T-cell (primary cell): ENCODE data around the gene MED12L. TPM values are rescaled to one million over a fixed set of nuclear protein-coding genes. Genes with fewer than 3 reads are reported as not detected.

ENCODE experiments used
- ATAC-seq, 4 experiments: fragments of 200-7000 bp in 3 of 4; fragments of 150-1000 bp in 1 of 4; cut with Tn5 transposase; replicated peaks in 1 of 4; 1 replicate in 3 of 4; 2 replicates in 1 of 4; pipeline ENCODE4 v1.10.0; 2021; ENCODE audit warnings: moderate library complexity in 3 of 4, mild to moderate bottlenecking in 2 of 4, moderate number of reproducible peaks in 1 of 4
- CTCF ChIA-PET, 2 donors: fragments of 300-600 bp; sonication (Branson Sonifier 250); formaldehyde crosslinking; loops; one replicate each; lab custom pipeline; 2022; ENCODE audit warnings: antibody characterized with exemption in 2 of 2; lab: Charles Lee
- POLR2A ChIA-PET, 2 donors: fragments of 300-600 bp; sonication (Branson Sonifier 250); formaldehyde crosslinking; loops; one replicate each; lab custom pipeline; 2022; ENCODE audit warnings: antibody characterized with exemption in 2 of 2; lab: Charles Lee
- DNase-seq, 35 experiments: peaks; one replicate each; pipeline versions ENCODE4 v3.0.0 to v3.0.0-alpha.2; 2013 to 2023
- H3K27ac ChIP-seq: one replicate; pipeline ENCODE4 v1.5.1; 2013; ENCODE audit warnings: low read length
- H3K27me3 ChIP-seq, 2 experiments: replicated peaks in 1 of 2; 1 replicate in 1 of 2; 2 replicates in 1 of 2; pipeline versions ENCODE4 v1.6.1 to v1.7.0; 2013; ENCODE audit warnings: low read length in 1 of 2, mixed read lengths in 1 of 2; ENCODE audit not compliant: control insufficient read depth in 2 of 2, insufficient read depth in 2 of 2; ENCODE audit errors: extremely low read depth in 1 of 2
- H3K36me3 ChIP-seq, 2 donors: 1 replicate in 1 of 2; 2 replicates in 1 of 2; pipeline versions ENCODE4 v1.6.1 to v1.7.0; 2013; ENCODE audit warnings: low read length in 1 of 2; ENCODE audit not compliant: control insufficient read depth in 2 of 2, insufficient read depth in 1 of 2; ENCODE audit errors: extremely low read depth in 1 of 2
- H3K4me1 ChIP-seq, 2 experiments: 1 replicate in 1 of 2; 2 replicates in 1 of 2; pipeline versions ENCODE4 v1.6.1 to v1.7.0; 2013; ENCODE audit warnings: low read length in 2 of 2, mixed read lengths in 1 of 2; ENCODE audit not compliant: insufficient read depth in 2 of 2, control insufficient read depth in 1 of 2; ENCODE audit errors: extremely low read depth in 1 of 2
- H3K4me3 ChIP-seq, 2 donors: 1 replicate in 1 of 2; 2 replicates in 1 of 2; pipeline versions ENCODE4 v1.5.1 to v1.7.0; 2013; ENCODE audit warnings: mild to moderate bottlenecking in 2 of 2, low read length in 1 of 2, moderate library complexity in 1 of 2; ENCODE audit not compliant: control insufficient read depth in 1 of 2; ENCODE audit errors: extremely low read depth in 1 of 2
- H3K9me3 ChIP-seq: 2 replicates; pipeline ENCODE4 v1.7.0; 2013
- H3K27ac Mint-ChIP-seq, 2 donors: one replicate each; pipeline ENCODE4 v1.8.0; 2020 to 2021; ENCODE audit warnings: mild to moderate bottlenecking in 2 of 2, mixed read lengths in 2 of 2
- H3K27me3 Mint-ChIP-seq, 2 donors: one replicate each; pipeline ENCODE4 v1.8.0; 2021 to 2022; ENCODE audit warnings: mixed read lengths in 2 of 2
- H3K36me3 Mint-ChIP-seq: one replicate; pipeline ENCODE4 v1.8.0; 2021; ENCODE audit warnings: mixed read lengths
- H3K4me1 Mint-ChIP-seq, 3 donors: one replicate each; pipeline ENCODE4 v1.8.0; 2020 to 2022; ENCODE audit warnings: mixed read lengths in 3 of 3, mild to moderate bottlenecking in 1 of 3
- H3K4me3 Mint-ChIP-seq, 3 donors: one replicate each; pipeline ENCODE4 v1.8.0; 2020 to 2022; ENCODE audit warnings: mild to moderate bottlenecking in 3 of 3, mixed read lengths in 3 of 3, moderate library complexity in 3 of 3
- H3K9me3 Mint-ChIP-seq, 3 donors: one replicate each; pipeline ENCODE4 v1.8.0; 2020 to 2022; ENCODE audit warnings: mixed read lengths in 3 of 3
- WGBS: methylation state at CpG from one replicate; pipeline ENCODE4 v1.1.5; 2013; ENCODE audit warnings: missing lambda C conversion rate; ENCODE audit not compliant: insufficient coverage; 5-methylcytosine and 5-hydroxymethylcytosine counted together
- total RNA-seq, 35 experiments: library from RNA in 6 of 35; stranded (reverse) in 6 of 35; fragments of 120-200 nt in 1 of 35; gene quantifications; one replicate each; pipeline versions ENCODE4 v1.2.1 to v1.2.4 and lab custom pipeline; 2013 to 2026

Gene MED12L
- total RNA-seq, 5 donors from 2014 or later (not counting 1 experiment from before 2014, with no cell fraction given) = 0.55 to 2.1 (median 0.66) TPM

GRCh38 chr3:151327571-151328198, 242.2 kb downstream of the MED12L start:
- ATAC-seq (no peak), DNase-seq (peak in 1 of 35 experiments; percentile 19)
- ChIA-PET CTCF (interaction anchor here (0.7 to 1.6 kb wide), 6 partner anchors 11 to 549 kb away, joined by 3 to 8 read pairs (median 4); no protein-coding TSS in a partner anchor), POLR2A (no interaction called here)
- WGBS = no CpG with 5 or more reads among the region's 3 CpGs
- H3K27me3 Mint-ChIP-seq = peaks cover 11 to 18% of the 10 kb centered on the region in 2 donors
- no peaks in the 10 kb centered on the region for H3K27me3 ChIP-seq
- H3K9me3 ChIP-seq = no peaks in the 10 kb centered on the region
- H3K4me1 ChIP-seq = no peaks in the 10 kb centered on the region
- H3K36me3 ChIP-seq = no peaks in the 10 kb centered on the region
- no peak overlapping the region for H3K4me3 Mint-ChIP-seq
- no peaks in the 10 kb centered on the region for H3K9me3 Mint-ChIP-seq
- no peak overlapping the region for H3K27ac Mint-ChIP-seq
- no peak overlapping the region for H3K4me3 ChIP-seq
- no peak overlapping the region for H3K27ac ChIP-seq
- peaks cover 6 to 9% (median 8%) of the 10 kb centered on the region in 3 donors for H3K4me1 Mint-ChIP-seq
- no peaks in the 10 kb centered on the region for H3K36me3 Mint-ChIP-seq

- WGBS = 17% methylated on average over 5 of the region's 10 CpGs
- ATAC-seq = peak; percentile 63 to 82 (median 72)
- no peak overlapping the region for H3K27ac ChIP-seq
- no peak overlapping the region for H3K4me3 ChIP-seq
- no peaks in the 10 kb centered on the region for H3K36me3 ChIP-seq
- Mint-ChIP-seq H3K9me3 (no peaks in the 10 kb centered on the region), H3K4me3 (peak overlapping the region; percentile 42 to 67 (median 46)), H3K36me3 (no peaks in the 10 kb centered on the region), H3K27me3 (peaks cover 11 to 18% of the 10 kb centered on the region in 2 donors), H3K4me1 (peaks cover 6 to 9% (median 8%) of the 10 kb centered on the region in 3 donors), H3K27ac (peak overlapping the region in 1 of 2 donors; percentile 46)
- no peaks in the 10 kb centered on the region for H3K27me3 ChIP-seq
- H3K4me1 ChIP-seq = no peaks in the 10 kb centered on the region
- DNase-seq = peak in 15 of 35 experiments; percentile 0 to 26 (median 8)
- no peaks in the 10 kb centered on the region for H3K9me3 ChIP-seq
- ChIA-PET POLR2A (interaction anchor here in 1 of 2 donors (0.5 kb wide), 1 partner anchor 50 kb away, joined by 3 read pairs; the partner anchor contains the start of gene P2RY14), CTCF (interaction anchor here in 1 of 2 donors (1.0 to 1.6 kb wide), 3 partner anchors 29 to 160 kb away, joined by 3 to 8 read pairs (median 3); no protein-coding TSS in a partner anchor)
Measured at GRCh38 chr3:151328298-151328995, 243.0 kb downstream of the MED12L start.

GRCh38 chr3:151329363-151329762, 243.9 kb downstream of the MED12L start, which contains the start of gene P2RY13:
Gene P2RY13 (minus strand): TSS chr3:151329549. CDS start chr3:151329528, 21 bp downstream.
- Histone ChIP-seq H3K4me1 (no peaks in the 10 kb centered on the region), H3K36me3 (no peaks in the 10 kb centered on the region), H3K27me3 (no peaks in the 10 kb centered on the region), H3K27ac (no peak within 1 kb of the TSS), H3K4me3 (no peak within 1 kb of the TSS), H3K9me3 (no peaks in the 10 kb centered on the region)
- Mint-ChIP-seq H3K27me3 (peaks cover 11 to 18% of the 10 kb centered on the region in 2 donors), H3K36me3 (no peaks in the 10 kb centered on the region), H3K27ac (peak within 1 kb of the TSS in 1 of 2 donors; percentile 46), H3K4me3 (peak within 1 kb of the TSS; percentile 42 to 67 (median 46)), H3K9me3 (no peaks in the 10 kb centered on the region), H3K4me1 (peaks cover 6 to 9% (median 8%) of the 10 kb centered on the region in 3 donors)
- DNase-seq (no peak), ATAC-seq (no peak)
- ChIA-PET CTCF (interaction anchor here in 1 of 2 donors (1.1 kb wide), 1 partner anchor 29 kb away, joined by 3 read pairs; no protein-coding TSS in a partner anchor), POLR2A (no interaction called here)
- no CpG with 5 or more reads among the region's 1 CpG for WGBS

DNA sequence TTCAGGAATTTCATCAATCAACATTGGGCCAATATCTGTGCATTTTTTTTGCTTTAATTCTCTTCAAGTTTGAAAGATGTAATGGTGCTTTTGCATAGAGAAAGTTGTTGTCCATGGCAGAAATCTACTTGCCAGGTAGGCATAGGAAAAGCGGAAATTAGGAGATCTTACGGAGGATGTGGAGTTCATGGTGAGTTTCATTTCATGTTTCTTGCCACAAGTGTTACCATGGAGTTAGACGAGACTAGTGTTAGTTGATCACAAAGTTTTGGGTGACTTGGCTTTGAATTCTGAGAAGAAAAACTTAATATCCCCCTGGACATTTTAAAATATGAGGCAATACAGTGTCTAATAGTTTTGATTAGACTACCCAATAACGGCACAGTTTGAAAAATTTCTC, 244.9 kb downstream of the MED12L start:
- WGBS = 71% methylated on average over 2 of the region's 4 CpGs
- H3K4me1 ChIP-seq = no peaks in the 10 kb centered on the region
- peaks cover 11 to 20% of the 10 kb centered on the region in 2 donors for H3K27me3 Mint-ChIP-seq
- H3K36me3 Mint-ChIP-seq = no peaks in the 10 kb centered on the region
- DNase-seq = no peak
- H3K27ac Mint-ChIP-seq = no peak overlapping the region
- H3K4me3 ChIP-seq = no peak overlapping the region
- H3K4me3 Mint-ChIP-seq = no peak overlapping the region
- no peak for ATAC-seq
- H3K9me3 ChIP-seq = no peaks in the 10 kb centered on the region
- no peak overlapping the region for H3K27ac ChIP-seq
- H3K4me1 Mint-ChIP-seq = peaks cover 6 to 9% (median 8%) of the 10 kb centered on the region in 3 donors
- CTCF ChIA-PET = no interaction called here
- POLR2A ChIA-PET = no interaction called here
- H3K9me3 Mint-ChIP-seq = no peaks in the 10 kb centered on the region
- H3K27me3 ChIP-seq = no peaks in the 10 kb centered on the region
- no peaks in the 10 kb centered on the region for H3K36me3 ChIP-seq

- no peaks in the 10 kb centered on the region for H3K36me3 ChIP-seq
- ChIA-PET CTCF (no interaction called here), POLR2A (no interaction called here)
- no peaks in the 10 kb centered on the region for H3K4me1 ChIP-seq
- ATAC-seq = no peak
- no peak overlapping the region for H3K4me3 Mint-ChIP-seq
- no peak overlapping the region for H3K27ac Mint-ChIP-seq
- H3K4me3 ChIP-seq = no peak overlapping the region
- no peak overlapping the region for H3K27ac ChIP-seq
- H3K36me3 Mint-ChIP-seq = no peaks in the 10 kb centered on the region
- DNase-seq = no peak
- H3K9me3 ChIP-seq = no peaks in the 10 kb centered on the region
- peaks cover 6 to 9% (median 8%) of the 10 kb centered on the region in 3 donors for H3K4me1 Mint-ChIP-seq
- H3K27me3 ChIP-seq = no peaks in the 10 kb centered on the region
- peaks cover 9 to 19% of the 10 kb centered on the region in 2 donors for H3K27me3 Mint-ChIP-seq
- no peaks in the 10 kb centered on the region for H3K9me3 Mint-ChIP-seq
Measured at GRCh38 chr3:151330899-151331298, 245.4 kb downstream of the MED12L start.

DNA sequence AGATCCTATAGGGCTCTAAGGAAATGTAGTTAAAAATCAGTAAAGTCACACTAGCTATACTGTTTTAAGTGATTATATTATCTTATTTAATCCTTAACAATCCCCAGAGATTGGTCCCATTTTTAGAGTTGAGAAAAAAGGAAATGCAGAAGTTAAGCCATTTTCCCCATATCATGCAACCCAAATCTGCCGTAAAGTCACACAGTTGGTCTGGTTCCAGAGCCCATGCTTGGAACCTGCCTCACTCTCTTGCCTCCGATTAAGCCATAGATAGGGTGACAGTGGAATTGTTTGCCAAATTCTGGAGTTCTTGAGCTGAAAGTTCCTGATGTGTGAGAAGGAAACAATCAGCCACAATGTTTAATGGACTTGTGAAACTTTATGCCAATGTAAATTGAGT, 246.2 kb downstream of the MED12L start:
- POLR2A ChIA-PET = interaction anchor here in 1 of 2 donors (0.6 kb wide), 1 partner anchor 39 kb away, joined by 3 read pairs; no protein-coding TSS in a partner anchor
- H3K36me3 Mint-ChIP-seq = no peaks in the 10 kb centered on the region
- no peak for DNase-seq

More for the DNA sequence above, 246.2 kb downstream of the MED12L start:
- Histone ChIP-seq H3K4me1 (no peaks in the 10 kb centered on the region), H3K9me3 (no peaks in the 10 kb centered on the region), H3K27ac (no peak overlapping the region), H3K4me3 (no peak overlapping the region), H3K36me3 (no peaks in the 10 kb centered on the region), H3K27me3 (no peaks in the 10 kb centered on the region)
- whole genome bisulfite sequencing = 100% methylated on average over 1 of the region's 2 CpGs
- Mint-ChIP-seq H3K27me3 (peaks cover 3 to 13% of the 10 kb centered on the region in 2 donors), H3K4me3 (no peak overlapping the region), H3K9me3 (no peaks in the 10 kb centered on the region), H3K27ac (no peak overlapping the region), H3K4me1 (peaks cover 6 to 9% (median 8%) of the 10 kb centered on the region in 3 donors)
- ATAC-seq = no peak
- CTCF ChIA-PET = interaction anchor here in 1 of 2 donors (0.6 kb wide), 1 partner anchor 577 kb away, joined by 3 read pairs; no protein-coding TSS in a partner anchor
